Measurements from ENCODE around the gene SLC22A17.

DNA sequence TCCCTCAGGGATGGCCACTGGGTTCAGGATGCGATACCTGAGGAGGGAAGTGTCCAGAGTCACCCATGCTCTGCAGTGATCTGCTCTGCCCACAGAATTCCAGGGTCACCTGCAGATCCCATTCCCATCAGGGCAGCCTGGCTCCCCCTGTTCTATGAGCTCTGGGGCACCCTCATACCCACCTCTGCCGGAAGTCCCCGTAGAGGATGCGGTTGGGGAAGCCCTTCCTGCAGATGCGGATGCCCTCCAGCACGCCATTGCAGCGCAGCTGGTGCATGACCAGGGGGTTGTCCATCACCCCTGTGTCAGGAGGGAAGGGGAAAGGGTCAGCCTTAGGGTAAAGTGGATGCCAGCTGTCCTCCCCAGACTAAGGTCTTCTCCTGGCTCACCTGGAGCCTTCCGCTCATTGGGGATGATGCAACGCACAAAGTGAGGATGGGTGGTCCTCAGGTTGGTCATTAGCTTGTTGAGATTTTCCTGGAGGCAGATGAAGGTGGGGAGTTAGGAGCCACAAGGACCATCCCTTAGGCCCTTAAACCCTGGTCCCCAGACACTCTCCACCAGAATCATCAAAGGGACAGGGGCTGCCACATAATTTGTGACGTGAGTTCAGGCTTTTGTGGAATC, 44.2 kb upstream of the SLC22A17 start:
- TF ChIP-seq, protein P1, sequence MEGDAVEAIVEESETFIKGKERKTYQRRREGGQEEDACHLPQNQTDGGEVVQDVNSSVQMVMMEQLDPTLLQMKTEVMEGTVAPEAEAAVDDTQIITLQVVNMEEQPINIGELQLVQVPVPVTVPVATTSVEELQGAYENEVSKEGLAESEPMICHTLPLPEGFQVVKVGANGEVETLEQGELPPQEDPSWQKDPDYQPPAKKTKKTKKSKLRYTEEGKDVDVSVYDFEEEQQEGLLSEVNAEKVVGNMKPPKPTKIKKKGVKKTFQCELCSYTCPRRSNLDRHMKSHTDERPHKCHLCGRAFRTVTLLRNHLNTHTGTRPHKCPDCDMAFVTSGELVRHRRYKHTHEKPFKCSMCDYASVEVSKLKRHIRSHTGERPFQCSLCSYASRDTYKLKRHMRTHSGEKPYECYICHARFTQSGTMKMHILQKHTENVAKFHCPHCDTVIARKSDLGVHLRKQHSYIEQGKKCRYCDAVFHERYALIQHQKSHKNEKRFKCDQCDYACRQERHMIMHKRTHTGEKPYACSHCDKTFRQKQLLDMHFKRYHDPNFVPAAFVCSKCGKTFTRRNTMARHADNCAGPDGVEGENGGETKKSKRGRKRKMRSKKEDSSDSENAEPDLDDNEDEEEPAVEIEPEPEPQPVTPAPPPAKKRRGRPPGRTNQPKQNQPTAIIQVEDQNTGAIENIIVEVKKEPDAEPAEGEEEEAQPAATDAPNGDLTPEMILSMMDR (IDR thresholded peaks at IDR 0.05): no peak
- no peak for TF ChIP-seq POLR2A (IDR thresholded peaks at IDR 0.05)

All from right lobe of liver (tissue), 4 donors.